NCI-H69 (cell line): ENCODE data around the gene HAGHL.

Source experiments
- DNase-seq: peaks from one replicate; lab custom pipeline; 2025; lab: John Stamatoyannopoulos, UW

HAGHL gene

GRCh38 chr16:726438-727290 is at the start of gene HAGHL, which contains the start of gene CCDC78:
Gene HAGHL (plus strand): TSS chr16:727106. CDS start chr16:727510, 404 bp downstream.
Gene CCDC78 (minus strand): TSS chr16:726443. CDS start chr16:726367, 76 bp downstream.
- DNase-seq = peak; percentile 92

- DNase-seq = peak; percentile 90
These were observed 49.4 kb upstream of the HAGHL start for GRCh38 chr16:677316-678190.

GRCh38 chr16:678209-678857 is 48.6 kb upstream of the HAGHL start:
- DNase-seq = peak; percentile 36

GRCh38 chr16:678858-679813 is 47.8 kb upstream of the HAGHL start:
- DNase-seq = peak; percentile 92

- DNase-seq = peak; percentile 95
These were observed 46.9 kb upstream of the HAGHL start, which contains the start of gene STUB1 for GRCh38 chr16:679814-680624. Gene STUB1 (plus strand): TSS chr16:680410. CDS start chr16:680526, 116 bp downstream.

- no peak for DNase-seq
These were observed 46.3 kb upstream of the HAGHL start for GRCh38 chr16:680625-680945.

- DNase-seq = peak; percentile 37
These were observed 45.8 kb upstream of the HAGHL start for GRCh38 chr16:680967-681745.

- DNase-seq = no peak
These were observed 45.0 kb upstream of the HAGHL start for GRCh38 chr16:681746-682427.

GRCh38 chr16:682493-683395 is 44.2 kb upstream of the HAGHL start:
- no peak for DNase-seq

- no peak for DNase-seq
These were observed 43.4 kb upstream of the HAGHL start for GRCh38 chr16:683396-684070.

- DNase-seq = peak; percentile 99
These were observed 42.7 kb upstream of the HAGHL start, which contains the start of gene JMJD8 for GRCh38 chr16:684071-684794. Gene JMJD8 (minus strand): TSS chr16:684334. CDS start chr16:684319, 15 bp downstream.

- peak; percentile 50 for DNase-seq
These were observed 41.8 kb upstream of the HAGHL start for GRCh38 chr16:684961-685696.

GRCh38 chr16:685967-686366 is 40.9 kb upstream of the HAGHL start:
- DNase-seq = peak; percentile 51

GRCh38 chr16:686459-687260 is 40.2 kb upstream of the HAGHL start:
- DNase-seq = no peak

- no peak for DNase-seq
These were observed 39.4 kb upstream of the HAGHL start for GRCh38 chr16:687499-687898.
